GM21528 (cell line): ENCODE data around the gene FAM89A.
"Not testable (repeated sequence)": the region's sequence is repeated elsewhere in the genome, so short reads cannot be mapped to it uniquely, and the experiment has no call there.

Source experiments
- ATAC-seq: cut with Tn5 transposase; IDR thresholded peaks from one replicate; pipeline ENCODE4 v1.9.1; 2021; ENCODE audit warnings: mild to moderate bottlenecking, moderate library complexity; ENCODE audit not compliant: unreplicated experiment, low FRiP score

Gene FAM89A

DNA sequence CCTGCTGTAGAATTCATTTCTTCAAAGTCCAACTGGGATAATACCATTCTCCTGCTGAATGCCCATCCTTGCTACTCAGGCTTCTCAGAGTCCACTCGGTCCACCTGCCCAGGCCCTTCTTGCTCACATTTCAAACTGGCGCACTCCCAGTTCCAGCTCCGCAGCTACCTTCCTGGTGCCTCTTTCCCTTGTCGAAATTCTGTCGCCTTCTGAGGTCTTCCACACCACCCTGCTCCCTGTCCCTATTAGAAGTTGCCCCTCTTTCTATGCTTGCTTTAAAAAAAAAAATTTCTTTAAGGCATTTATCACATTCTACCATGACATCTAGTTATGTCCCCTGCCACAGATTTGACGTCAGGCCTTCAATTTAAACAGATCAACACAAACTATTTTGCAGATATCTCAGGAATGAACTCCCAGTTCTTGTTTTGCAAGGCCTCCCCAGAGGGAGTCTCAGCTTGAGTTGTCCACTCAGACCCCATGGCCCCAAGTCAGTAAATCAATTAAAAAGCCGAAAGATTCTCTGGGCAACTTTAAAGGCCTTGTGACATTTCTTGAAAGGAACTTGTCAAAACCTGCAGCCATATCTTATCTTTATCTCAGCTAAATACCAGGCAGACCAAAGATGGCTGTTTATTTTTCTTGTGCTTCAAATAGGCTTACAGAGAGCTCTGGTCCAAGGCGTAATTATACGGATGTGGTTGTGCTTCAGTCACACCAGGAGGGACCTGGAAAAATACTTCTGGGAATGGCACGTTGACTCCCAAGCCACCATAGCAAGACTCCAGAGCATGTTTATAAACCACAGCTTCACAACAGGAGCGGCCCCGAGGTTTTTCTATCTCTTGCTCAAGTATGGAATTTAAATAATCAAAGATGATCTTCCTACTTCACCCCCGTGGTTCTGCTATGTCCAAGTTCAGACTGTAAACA, 2.2 kb downstream of the FAM89A start:
- ATAC-seq = no peak

DNA sequence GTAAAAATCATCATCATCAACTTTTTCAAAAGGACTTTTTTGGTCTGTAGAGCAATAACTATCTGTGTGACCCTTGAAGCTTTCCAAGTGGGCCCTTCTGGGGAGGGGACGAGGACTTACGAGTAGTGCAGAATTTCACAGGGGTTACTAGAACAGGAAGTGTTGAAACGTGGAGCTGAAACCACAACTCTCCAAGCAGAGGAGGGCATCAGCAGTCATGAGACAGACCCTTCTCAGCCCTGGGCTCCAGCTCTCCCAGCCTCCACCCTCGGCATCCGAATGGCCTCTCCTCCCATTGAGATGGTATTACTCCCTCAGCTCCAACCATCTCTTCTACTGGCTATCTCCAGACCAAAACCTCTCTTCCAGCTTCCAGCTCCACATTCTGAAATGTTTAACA, 3.6 kb downstream of the FAM89A start:
- ATAC-seq = no peak

DNA sequence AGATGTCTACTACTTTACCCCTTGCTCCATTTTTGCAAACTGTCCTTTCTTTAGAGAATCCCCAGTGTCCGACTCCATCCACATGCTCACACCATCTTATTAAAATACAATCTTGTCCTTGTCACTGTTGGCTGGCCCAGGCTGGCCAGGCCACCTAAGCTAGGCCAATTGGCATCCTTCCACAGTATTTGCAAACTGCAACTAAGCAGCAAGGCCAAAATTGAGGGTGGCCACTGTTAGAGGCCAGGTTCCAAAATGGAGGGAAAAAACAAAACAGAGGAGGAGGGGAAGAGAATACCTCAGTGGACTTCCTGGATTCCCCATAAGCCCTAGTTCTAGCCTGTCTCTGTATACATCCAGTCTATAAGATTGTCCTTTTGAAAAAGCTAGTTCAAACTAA, 4.3 kb downstream of the FAM89A start:
- ATAC-seq = no peak

DNA sequence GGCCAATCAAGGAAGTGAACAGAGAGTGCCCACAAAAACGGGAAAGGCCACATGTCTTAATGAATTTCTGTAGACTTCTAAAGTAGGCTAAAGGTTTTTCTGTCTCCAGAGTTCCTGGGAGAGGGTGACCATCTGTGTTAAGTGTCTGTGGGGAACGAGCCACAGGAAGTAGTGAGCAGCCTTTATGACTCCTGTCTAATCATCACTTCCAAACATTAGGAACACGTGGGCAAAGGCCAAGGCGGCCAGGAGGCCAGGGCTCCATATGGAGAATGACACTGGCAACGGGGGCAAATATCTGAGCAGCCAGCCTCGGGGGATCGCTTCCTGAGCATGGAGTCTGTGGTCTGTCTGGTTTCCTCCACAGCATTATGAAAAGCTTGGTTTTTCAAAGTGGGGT, 7.1 kb downstream of the FAM89A start:
- ATAC-seq = no peak

GRCh38 chr1:231029841-231030240, 10.2 kb downstream of the FAM89A start:
- ATAC-seq = no peak

DNA sequence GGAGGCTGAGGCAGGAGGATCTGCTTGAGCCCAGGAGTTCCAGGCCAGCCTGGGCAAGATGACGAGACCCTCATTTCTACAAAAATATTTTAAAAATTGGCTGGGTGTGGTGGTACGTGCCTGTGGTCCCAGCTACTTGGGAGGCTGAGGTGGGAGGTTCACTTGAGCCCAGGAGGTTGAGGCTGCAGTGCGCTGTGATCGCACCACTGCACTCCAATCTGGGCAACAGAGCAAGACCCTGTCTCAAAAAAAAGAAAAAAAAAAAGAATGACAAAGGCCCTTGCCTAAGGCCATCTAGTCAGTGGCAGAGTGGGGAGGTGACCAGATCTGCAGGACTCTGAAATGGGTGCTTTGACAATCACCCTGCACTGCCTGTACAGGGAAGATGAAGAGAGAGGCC, 10.8 kb downstream of the FAM89A start:
- not testable (repeated sequence) for ATAC-seq

GRCh38 chr1:231028682-231029081, 11.4 kb downstream of the FAM89A start:
- no peak for ATAC-seq

DNA sequence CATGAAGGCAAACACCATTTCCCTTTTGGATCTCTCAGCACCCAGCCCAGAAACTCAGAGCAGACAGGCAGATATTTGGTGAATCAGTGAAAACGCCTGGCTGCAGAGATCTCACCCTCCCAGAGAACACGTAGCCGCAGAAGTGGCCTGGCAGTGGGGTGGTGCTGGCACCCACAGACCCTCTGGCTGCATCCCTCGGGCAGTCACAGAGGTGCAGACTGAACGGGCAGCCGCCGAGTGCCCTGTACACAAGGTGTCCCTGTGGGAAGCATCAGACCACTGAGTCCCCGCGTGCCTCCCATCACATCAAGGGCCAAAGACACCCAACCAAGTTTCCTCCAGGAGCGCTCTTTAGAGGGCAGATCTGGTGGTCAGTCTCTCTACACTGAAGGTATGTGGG, 12.1 kb downstream of the FAM89A start:
- ATAC-seq = no peak

DNA sequence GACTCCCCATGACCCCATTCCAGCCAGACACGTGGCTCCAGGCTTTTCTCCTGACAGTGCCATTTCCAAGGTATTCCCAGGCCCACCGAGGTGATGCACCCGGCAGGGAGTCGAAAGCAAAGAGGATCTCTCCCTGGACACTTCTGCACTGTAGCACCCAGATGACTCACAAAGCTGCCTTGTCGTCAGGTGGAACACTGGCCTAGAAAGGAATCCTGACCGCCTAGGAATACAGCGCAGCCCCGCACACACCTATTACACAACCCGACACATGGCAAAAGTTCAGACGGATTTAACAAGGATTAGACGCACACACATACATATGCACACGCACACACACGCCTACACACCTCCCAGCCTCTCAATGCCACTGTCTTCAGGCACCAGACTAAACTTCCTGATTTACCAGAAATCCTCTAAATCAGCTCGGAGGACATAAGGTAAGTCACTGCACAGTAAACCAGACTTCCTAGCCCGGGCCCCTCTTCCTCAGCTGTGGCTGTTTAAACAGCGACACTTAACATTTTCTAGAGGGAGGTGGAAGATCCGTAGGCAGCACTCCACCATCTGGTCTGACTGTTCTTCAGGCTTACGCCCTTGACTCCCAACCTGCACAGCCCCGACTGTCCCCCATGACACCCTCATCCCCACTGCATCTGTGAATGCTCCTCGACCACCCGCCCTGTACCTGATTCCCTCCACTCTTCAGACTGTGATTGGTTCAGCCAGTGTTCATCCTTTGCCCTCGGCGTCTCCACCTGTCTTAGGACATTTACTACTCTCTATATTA, 12.7 kb downstream of the FAM89A start:
- ATAC-seq = no peak

- no peak for ATAC-seq
These were observed 13.5 kb downstream of the FAM89A start for GRCh38 chr1:231026576-231026975.

DNA sequence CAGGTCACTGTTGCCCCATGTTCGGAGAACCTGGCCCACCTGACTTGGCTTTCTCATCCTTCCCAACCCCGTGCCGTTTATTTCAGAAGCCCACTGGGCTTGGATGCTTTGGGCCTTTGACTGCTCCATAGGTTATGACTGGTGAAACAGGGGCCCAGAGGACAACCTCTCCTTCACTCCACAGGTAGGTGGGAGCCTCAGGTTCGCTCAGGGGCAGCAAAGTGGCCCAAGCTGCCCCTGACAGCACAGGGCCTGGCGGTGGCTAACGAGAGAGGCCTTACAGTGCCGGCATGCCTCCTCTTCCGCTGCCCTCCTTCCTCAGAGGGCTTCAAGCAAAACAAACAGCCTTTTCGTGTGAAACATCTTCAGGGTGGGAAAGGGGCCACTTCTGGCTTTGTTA, 16.9 kb downstream of the FAM89A start:
- no peak for ATAC-seq

DNA sequence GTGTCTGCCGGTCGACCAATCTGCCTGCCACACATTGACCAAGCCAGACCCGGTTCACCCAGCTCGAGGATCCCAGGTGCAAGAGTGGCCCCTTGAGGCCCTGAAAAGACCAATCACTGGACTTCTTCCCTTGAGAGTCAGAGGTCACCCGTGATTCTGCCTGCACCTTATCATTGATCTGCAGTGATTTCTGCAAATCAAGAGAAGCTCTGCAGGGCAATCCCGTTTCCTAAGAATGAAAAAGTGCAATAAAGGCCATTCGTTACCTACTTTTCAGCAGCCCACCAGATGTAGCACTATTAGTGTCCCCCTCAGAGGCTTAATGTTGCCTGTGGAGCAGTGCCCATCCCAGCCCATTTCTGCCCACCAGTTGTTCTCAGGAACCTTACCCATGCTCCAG, 17.5 kb downstream of the FAM89A start:
- not testable (repeated sequence) for ATAC-seq

- ATAC-seq = no peak
These were observed 18.5 kb downstream of the FAM89A start for GRCh38 chr1:231021540-231022031.

GRCh38 chr1:231020816-231021215, 19.2 kb downstream of the FAM89A start:
- ATAC-seq = no peak

- ATAC-seq = no peak
These were observed 19.9 kb downstream of the FAM89A start for GRCh38 chr1:231020139-231020601.

GRCh38 chr1:231019711-231020110, 20.3 kb downstream of the FAM89A start:
- no peak for ATAC-seq

DNA sequence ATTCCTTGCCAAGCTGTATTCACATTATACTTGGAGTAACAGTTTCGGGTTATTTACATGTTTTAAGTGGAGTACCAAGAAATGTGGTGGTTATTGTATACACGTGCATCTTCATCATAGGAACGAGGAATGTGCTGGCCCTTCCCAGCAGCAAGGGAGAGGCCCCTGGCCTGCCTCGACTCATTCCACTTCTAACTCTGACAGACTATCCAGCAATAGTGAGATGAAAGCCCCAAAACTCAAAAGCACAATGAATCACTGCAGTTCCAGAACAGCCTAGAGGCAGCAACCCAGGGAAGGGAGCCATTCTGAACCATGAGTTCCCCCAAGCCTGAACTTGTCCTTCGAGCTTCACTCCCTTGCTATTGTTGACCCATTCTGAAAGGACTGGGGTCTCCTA, 23.1 kb downstream of the FAM89A start:
- no peak for ATAC-seq

GRCh38 chr1:231016234-231016633, 23.8 kb downstream of the FAM89A start:
- no peak for ATAC-seq

GRCh38 chr1:231013391-231014015, 26.6 kb downstream of the FAM89A start:
- no peak for ATAC-seq

- no peak for ATAC-seq
These were observed 28.1 kb downstream of the FAM89A start for GRCh38 chr1:231011963-231012362.

- no peak for ATAC-seq
These were observed 28.7 kb downstream of the FAM89A start for GRCh38 chr1:231011360-231011759.
